Liver (tissue), 9 donors: ENCODE results near the gene YIPF1. TPM values are rescaled to one million over a fixed set of nuclear protein-coding genes. Genes with fewer than 3 reads are reported as not detected.

Experiments
- DNase-seq: peaks from one replicate; pipeline ENCODE4 v3.0.0-alpha.2; 2017; ENCODE audit warnings: low spot score
- H3K27ac ChIP-seq, 2 donors: one replicate each; pipeline ENCODE4 v1.7.0; 2013; ENCODE audit warnings: inconsistent platforms in 2 of 2, low read length in 2 of 2, control low read depth in 1 of 2, low read depth in 1 of 2, mild to moderate bottlenecking in 1 of 2
- H3K27me3 ChIP-seq, 4 donors: one replicate each; pipeline versions ENCODE4 v1.6.1 to v1.7.0; 2013; ENCODE audit warnings: low read length in 3 of 4, inconsistent platforms in 1 of 4, mild to moderate bottlenecking in 1 of 4, moderate library complexity in 1 of 4; ENCODE audit not compliant: control insufficient read depth in 4 of 4, insufficient read depth in 4 of 4
- H3K36me3 ChIP-seq, 4 donors: one replicate each; pipeline versions ENCODE4 v1.6.1 to v1.7.0; 2013; ENCODE audit warnings: low read length in 3 of 4, mild to moderate bottlenecking in 3 of 4, low read depth in 1 of 4, moderate library complexity in 1 of 4; ENCODE audit not compliant: control insufficient read depth in 4 of 4, insufficient read depth in 3 of 4
- H3K4me1 ChIP-seq, 4 donors: one replicate each; pipeline versions ENCODE4 v1.6.1 to v1.7.0; 2013; ENCODE audit warnings: low read length in 3 of 4, mild to moderate bottlenecking in 3 of 4, moderate library complexity in 1 of 4; ENCODE audit not compliant: control insufficient read depth in 4 of 4, insufficient read depth in 4 of 4
- H3K4me3 ChIP-seq, 3 donors: one replicate each; pipeline versions ENCODE4 v1.6.1 to v1.7.0; 2013; ENCODE audit warnings: low read length in 3 of 3, control low read depth in 1 of 3, low read depth in 1 of 3, mild to moderate bottlenecking in 1 of 3
- H3K9ac ChIP-seq, 2 donors: one replicate each; pipeline ENCODE4 v1.7.0; 2013; ENCODE audit warnings: low read length in 2 of 2, mild to moderate bottlenecking in 2 of 2, moderate library complexity in 2 of 2, control low read depth in 1 of 2, low read depth in 1 of 2
- H3K9me3 ChIP-seq, 4 donors: one replicate each; pipeline versions ENCODE4 v1.6.1 to v1.7.0; 2013; ENCODE audit warnings: low read length in 3 of 4; ENCODE audit not compliant: control insufficient read depth in 4 of 4
- CTCF ChIP-seq: fragments of 150-350 bp; IDR thresholded peaks from 2 replicates; pipeline ENCODE4 v1.5.1; 2017; ENCODE audit warnings: improper control_type of control experiment, low read depth, low read length; ENCODE audit not compliant: missing input control
- EGR1 ChIP-seq, 2 donors: IDR thresholded peaks; 2 replicates each; pipeline ENCODE4 v1.6.1; 2016 to 2018; ENCODE audit warnings: antibody characterized with exemption in 2 of 2, low read depth in 2 of 2
- FOXA1 ChIP-seq: IDR thresholded peaks from 2 replicates; pipeline ENCODE4 v1.6.1; 2016; ENCODE audit warnings: antibody characterized with exemption
- FOXA2 ChIP-seq: IDR thresholded peaks from 2 replicates; pipeline ENCODE4 v1.6.1; 2016; ENCODE audit warnings: antibody characterized with exemption
- HNF4A ChIP-seq, 2 donors: conservative IDR thresholded peaks; 2 replicates each; pipeline ENCODE4 v1.6.1; 2016; ENCODE audit warnings: antibody characterized with exemption in 2 of 2, mild to moderate bottlenecking in 2 of 2
- HNF4G ChIP-seq: IDR thresholded peaks from 2 replicates; pipeline ENCODE4 v1.6.1; 2016; ENCODE audit warnings: antibody characterized with exemption
- JUND ChIP-seq, 2 donors: IDR thresholded peaks; 2 replicates each; pipeline ENCODE4 v1.6.1; 2016; ENCODE audit warnings: antibody characterized with exemption in 2 of 2
- NR2F2 ChIP-seq: IDR thresholded peaks from 2 replicates; pipeline ENCODE4 v1.6.1; 2016; ENCODE audit warnings: antibody characterized with exemption
- REST ChIP-seq: IDR thresholded peaks from 2 replicates; pipeline ENCODE4 v1.6.1; 2016; ENCODE audit warnings: antibody characterized with exemption, mild to moderate bottlenecking
- YY1 ChIP-seq: IDR thresholded peaks from 2 replicates; pipeline ENCODE4 v1.6.1; 2016; ENCODE audit warnings: antibody characterized with exemption, mild to moderate bottlenecking
- WGBS: extraction: QIAGEN DNeasy Blood & Tissue Kit; methylation state at CpG from one replicate; pipeline ENCODE4 v1.1.7; 2013; 5-methylcytosine and 5-hydroxymethylcytosine counted together
- polyA plus RNA-seq, 2 donors: library from polyadenylated mRNA; stranded (reverse) in 1 of 2; unstranded in 1 of 2; fragments of 200-250 nt in 1 of 2; fragments of >200 nt in 1 of 2; fragmentation: Nextera tagmentation in 1 of 2; extraction: Ambion mirVana in 1 of 2; gene quantifications; one replicate each; pipeline versions ENCODE4 v1.2.1 to v1.2.3, GENCODE V29; 2013 to 2015
- total RNA-seq, 2 donors: library from RNA; depleted of rRNA; stranded (reverse); fragments of >200 nt; gene quantifications; one replicate each; pipeline ENCODE4 v1.2.3, GENCODE V29; 2014
- TF ChIP-seq, protein P1 (sequence below): IDR thresholded peaks from 2 replicates; pipeline ENCODE4 v1.6.1; 2016; ENCODE audit warnings: antibody characterized with exemption
- donor health status: healthy.
- donor health status: healthy.
- donor health status: healthy.
- donor health status: healthy.
- donor health status: healthy.

The YIPF1 gene
- total and polyA plus RNA-seq, 4 donors = 19.9 to 29.6 (median 28.1) TPM

GRCh38 chr1:53929246-53929960 lies 39.8 kb upstream of the YIPF1 start:
- no peak for DNase-seq
- no peak overlapping the region for H3K27ac ChIP-seq
- peaks cover 1 to 9% (median 7%) of the 10 kb centered on the region in 4 donors for H3K36me3 ChIP-seq
- no peak for TF ChIP-seq FOXA2
- H3K4me1 ChIP-seq = no peaks in the 10 kb centered on the region
- H3K9ac ChIP-seq = no peak overlapping the region
- H3K4me3 ChIP-seq = no peak overlapping the region
- H3K9me3 ChIP-seq = no peaks in the 10 kb centered on the region
- no peaks in the 10 kb centered on the region for H3K27me3 ChIP-seq
- WGBS = 93% methylated on average over 2 of the region's 2 CpGs

DNA sequence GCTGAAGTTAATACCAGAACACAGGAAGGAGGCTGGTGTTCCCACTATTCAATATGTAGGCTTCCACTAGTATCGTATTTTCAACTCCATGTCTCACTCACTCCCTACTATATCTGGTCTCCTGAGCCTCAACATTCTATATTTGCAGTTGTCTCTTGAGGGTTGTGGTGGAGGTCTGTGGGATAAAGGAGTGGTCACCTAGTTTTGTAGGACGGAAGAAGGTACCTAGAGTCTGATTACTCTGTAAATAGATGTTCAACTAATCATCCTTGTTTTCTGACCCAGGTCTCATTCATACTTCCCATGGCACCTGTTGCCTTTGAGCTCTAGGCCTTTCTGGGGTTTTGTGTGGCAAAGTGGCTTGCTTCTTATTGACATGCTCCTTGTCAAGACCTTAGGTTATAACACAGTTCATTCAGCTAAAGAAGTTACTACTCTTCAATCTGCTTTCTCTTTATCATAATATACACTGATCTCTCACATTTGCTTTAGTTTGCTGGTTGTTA lies 37.8 kb upstream of the YIPF1 start:
- TF ChIP-seq YY1 = no peak
- no peak for TF ChIP-seq NR2F2
- no peak for TF ChIP-seq FOXA1
- no peak for TF ChIP-seq JUND (IDR thresholded peaks at IDR 0.05)
- TF ChIP-seq FOXA2 = no peak
- TF ChIP-seq, protein P1, sequence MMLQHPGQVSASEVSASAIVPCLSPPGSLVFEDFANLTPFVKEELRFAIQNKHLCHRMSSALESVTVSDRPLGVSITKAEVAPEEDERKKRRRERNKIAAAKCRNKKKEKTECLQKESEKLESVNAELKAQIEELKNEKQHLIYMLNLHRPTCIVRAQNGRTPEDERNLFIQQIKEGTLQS = no peak
- TF ChIP-seq REST = no peak
- no peak for TF ChIP-seq CTCF
- no peak for TF ChIP-seq HNF4A (conservative IDR thresholded peaks at IDR 0.05)
- Histone ChIP-seq H3K36me3 (peaks cover 1 to 14% (median 11%) of the 10 kb centered on the region in 4 donors), H3K9ac (no peak overlapping the region), H3K27ac (no peak overlapping the region), H3K27me3 (no peaks in the 10 kb centered on the region), H3K4me1 (no peaks in the 10 kb centered on the region), H3K9me3 (no peaks in the 10 kb centered on the region), H3K4me3 (no peak overlapping the region)
- 94% methylated on average over 2 of the region's 2 CpGs for WGBS
- DNase-seq = no peak

GRCh38 chr1:53919675-53920066 lies 30.1 kb upstream of the YIPF1 start:
- no peak for TF ChIP-seq JUND (IDR thresholded peaks at IDR 0.05)
- no peak for TF ChIP-seq CTCF
- no peak for TF ChIP-seq EGR1 (IDR thresholded peaks at IDR 0.05; ENCODE audit: low read depth in 2 of 2)
- no peak for TF ChIP-seq YY1
- TF ChIP-seq NR2F2 = no peak
- no peak for TF ChIP-seq FOXA2
- no peak for TF ChIP-seq HNF4A (conservative IDR thresholded peaks at IDR 0.05)
- TF ChIP-seq HNF4G = no peak
- TF ChIP-seq REST = no peak
- TF ChIP-seq, protein P1 = no peak
- no peak for DNase-seq
- no peaks in the 10 kb centered on the region for H3K9me3 ChIP-seq
- H3K9ac ChIP-seq = no peak overlapping the region
- H3K27me3 ChIP-seq = no peaks in the 10 kb centered on the region
- 85% methylated on average over 3 of the region's 3 CpGs for WGBS
- peaks cover 0 to 10% (median 4%) of the 10 kb centered on the region in 4 donors for H3K36me3 ChIP-seq
- no peak overlapping the region for H3K4me3 ChIP-seq
- H3K27ac ChIP-seq = peak overlapping the region in 1 of 2 donors; percentile 79
- H3K4me1 ChIP-seq = peaks cover 0 to 16% (median 12%) of the 10 kb centered on the region in 4 donors
